Lower leg skin (tissue), 4 donors: ENCODE measurements around the gene ITGA6. TPM values are rescaled to one million over a fixed set of nuclear protein-coding genes. Genes with fewer than 3 reads are reported as not detected.

ENCODE experiments used
- DNase-seq, 2 donors: peaks; one replicate each; pipeline ENCODE4 v3.0.0-alpha.2; 2019; ENCODE audit warnings: low spot score in 2 of 2
- H3K4me3 ChIP-seq: fragments of 200-600 bp; sonication (generic); 2 replicates; pipeline ENCODE4 v1.5.1; 2017; ENCODE audit warnings: mild to moderate bottlenecking, low read depth; ENCODE audit not compliant: poor library complexity, severe bottlenecking
- CTCF ChIP-seq, 3 donors: fragments of 450-650 bp; IDR thresholded peaks; one replicate each; pipeline ENCODE4 v1.5.1; 2016; ENCODE audit warnings: antibody characterized with exemption in 3 of 3, mild to moderate bottlenecking in 3 of 3, moderate library complexity in 2 of 3
- POLR2A ChIP-seq, 2 donors: fragments of 450-650 bp; IDR thresholded peaks; one replicate each; pipeline ENCODE4 v1.6.1; 2016 to 2017; ENCODE audit warnings: antibody characterized with exemption in 2 of 2, mild to moderate bottlenecking in 1 of 2, moderate library complexity in 1 of 2
- WGBS, 2 donors: methylation state at CpG; one replicate each; pipeline ENCODE4 v1.1.5; 2018; 5-methylcytosine and 5-hydroxymethylcytosine counted together
- intact Hi-C: fragments of 100-400 bp; cut with DNase I; formaldehyde crosslinking; loops from one replicate; pipeline ENCODE4 v1.15.0; 2023; ENCODE audit warnings: low total_unique reads
- total RNA-seq, 4 donors: library from RNA; depleted of rRNA; stranded (reverse); fragments of >200 nt; gene quantifications; one replicate each; pipeline ENCODE4 v1.1.0, GENCODE V29; 2016

Gene ITGA6
- total RNA-seq, 4 donors from 2014 or later, result 93.3 to 153 (median 128) TPM

- H3K4me3 ChIP-seq, result no peak overlapping the region
- DNase-seq, result no peak
- intact Hi-C loops, result no loop called here
- TF ChIP-seq CTCF (IDR thresholded peaks at IDR 0.05) (no peak), POLR2A (IDR thresholded peaks at IDR 0.05) (no peak)
- WGBS, 2 donors, result 72 to 73% methylated on average over 5 of the region's 5 CpGs
Observed at GRCh38 chr2:172447811-172448493, 20.6 kb downstream of the ITGA6 start.

DNA sequence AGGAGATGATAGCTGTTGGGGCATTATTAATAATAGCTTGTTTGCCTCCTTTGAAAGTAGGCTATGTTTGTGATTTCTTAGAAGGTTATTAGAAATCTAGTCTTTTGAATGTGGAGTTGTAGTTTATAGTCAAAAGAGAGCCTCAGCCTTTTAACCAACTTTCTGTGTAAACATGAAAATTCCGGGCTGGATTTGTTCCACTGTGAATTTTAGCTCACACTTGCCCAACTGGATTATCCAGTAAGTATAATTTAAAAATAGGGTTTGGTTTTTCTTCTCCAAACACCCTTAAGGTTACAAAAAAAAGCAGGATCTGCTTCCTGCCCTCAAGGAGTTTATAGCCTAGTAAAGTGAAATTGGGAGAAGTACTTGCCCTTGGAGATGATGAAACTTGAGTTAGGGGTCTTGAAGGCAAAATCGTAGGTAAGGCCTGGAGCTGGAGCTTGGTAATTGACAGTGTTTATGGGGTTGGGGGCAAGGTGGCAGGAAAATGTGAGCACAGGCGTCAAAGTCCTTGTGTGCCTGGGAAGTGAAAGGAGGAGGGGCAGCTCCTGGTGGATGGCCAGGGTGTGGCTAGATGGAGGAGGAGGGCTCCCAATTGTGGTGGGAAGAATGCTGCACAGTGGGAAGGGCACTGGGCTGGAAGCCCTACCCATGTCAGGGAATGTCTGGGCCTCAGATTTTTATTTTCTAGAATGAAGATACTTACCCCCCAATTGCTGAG, 21.3 kb downstream of the ITGA6 start:
- no peak for DNase-seq
- 58 to 61% methylated on average over 3 of the region's 3 CpGs for WGBS, 2 donors
- intact Hi-C loops, result no loop called here
- TF ChIP-seq CTCF (IDR thresholded peaks at IDR 0.05) (no peak), POLR2A (IDR thresholded peaks at IDR 0.05) (no peak)
- no peak overlapping the region for H3K4me3 ChIP-seq

- WGBS, 2 donors, result 88 to 92% methylated on average over 8 of the region's 8 CpGs
- intact Hi-C loops, result no loop called here
- TF ChIP-seq POLR2A (IDR thresholded peaks at IDR 0.05), result no peak
- no peak for TF ChIP-seq CTCF (IDR thresholded peaks at IDR 0.05)
- H3K4me3 ChIP-seq, result no peak overlapping the region
- DNase-seq, result no peak
Observed at GRCh38 chr2:172449911-172450550, 22.6 kb downstream of the ITGA6 start.

DNA sequence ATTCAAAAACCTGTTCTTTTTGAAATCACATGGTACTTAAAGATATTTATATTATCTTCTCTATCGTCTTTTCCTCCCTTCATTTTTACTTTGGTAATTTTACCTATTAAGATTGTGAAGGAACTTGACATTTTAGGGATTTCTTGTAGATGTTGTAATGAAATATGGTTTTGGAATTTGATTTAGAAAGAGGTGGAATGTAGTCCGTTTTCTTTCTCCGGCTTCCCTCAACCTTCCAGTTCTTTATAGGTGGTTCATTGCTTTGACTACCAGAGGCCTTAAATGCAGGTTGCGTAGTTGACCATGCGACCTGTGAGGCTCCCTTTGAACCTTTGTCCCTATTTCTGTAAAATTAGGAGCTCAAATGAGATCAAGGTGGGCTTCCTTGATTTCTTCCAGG, 24.5 kb downstream of the ITGA6 start:
- intact Hi-C loops, result no loop called here
- no peak for DNase-seq
- 82 to 89% methylated on average over 5 of the region's 5 CpGs for WGBS, 2 donors
- no peak overlapping the region for H3K4me3 ChIP-seq
- no peak for TF ChIP-seq CTCF (IDR thresholded peaks at IDR 0.05)
- no peak for TF ChIP-seq POLR2A (IDR thresholded peaks at IDR 0.05)

DNA sequence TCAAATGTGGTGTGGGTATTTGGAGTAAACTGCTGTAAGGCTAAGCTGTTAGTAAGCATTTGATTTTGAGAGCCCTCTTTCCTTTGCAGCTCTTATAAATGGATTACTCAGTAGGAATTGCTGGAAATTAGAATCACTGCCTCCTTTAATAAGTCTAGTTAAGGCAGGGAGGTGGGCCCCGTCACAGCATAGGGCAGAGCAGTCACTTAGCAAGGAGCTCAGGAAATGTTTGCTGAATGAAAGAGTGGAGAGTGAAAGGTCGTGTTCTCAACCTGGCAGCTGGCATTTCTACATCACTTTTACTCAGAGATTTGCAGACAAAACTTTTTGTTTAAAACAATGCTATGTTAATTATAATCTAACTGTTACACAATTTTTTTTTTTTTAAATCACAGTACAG, 25.5 kb downstream of the ITGA6 start:
- intact Hi-C loops, result no loop called here

More for the DNA sequence above, 25.5 kb downstream of the ITGA6 start:
- WGBS, 2 donors, result 73% methylated on average over 2 of the region's 2 CpGs
- H3K4me3 ChIP-seq, result no peak overlapping the region
- DNase-seq, result peak in 1 of 2 donors; percentile 6
- TF ChIP-seq POLR2A (IDR thresholded peaks at IDR 0.05) (no peak), CTCF (IDR thresholded peaks at IDR 0.05) (no peak)
